GM12891 (cell line): Measurements from ENCODE around the gene COQ4.

ENCODE experiments used
- DNase-seq: peaks from one replicate; pipeline ENCODE4 v3.0.0; 2011; ENCODE audit warnings: low spot score; ENCODE audit not compliant: insufficient read length
- FAIRE-seq: peaks from 2 replicates; lab custom pipeline; 2011; peaks lifted over from hg19 to GRCh38; lab: Jason Lieb, UNC
- PAX5 ChIP-seq: IDR thresholded peaks from 2 replicates; pipeline ENCODE4 v1.6.1; 2011; ENCODE audit warnings: low read length, moderate library complexity, mild to moderate bottlenecking; ENCODE audit not compliant: insufficient read depth, severe bottlenecking
- POLR2A ChIP-seq: IDR thresholded peaks from 2 replicates; pipeline ENCODE4 v1.6.1; 2011; ENCODE audit warnings: low read depth, low read length, control low read depth
- POLR2AphosphoS5 ChIP-seq: IDR thresholded peaks from 2 replicates; pipeline ENCODE4 v1.6.1; 2011; ENCODE audit warnings: low read depth, low read length, control low read depth
- POU2F2 ChIP-seq: IDR thresholded peaks from 2 replicates; pipeline ENCODE4 v1.6.1; 2011; ENCODE audit warnings: low read depth, mild to moderate bottlenecking, control low read depth, low read length, moderate library complexity
- SPI1 ChIP-seq: IDR thresholded peaks from 2 replicates; pipeline ENCODE4 v1.6.1; 2011; ENCODE audit warnings: low read depth, low read length, control low read depth
- TAF1 ChIP-seq: IDR thresholded peaks from 2 replicates; pipeline ENCODE4 v1.6.1; 2011; ENCODE audit warnings: low read depth, low read length, control low read depth

COQ4 gene

DNA sequence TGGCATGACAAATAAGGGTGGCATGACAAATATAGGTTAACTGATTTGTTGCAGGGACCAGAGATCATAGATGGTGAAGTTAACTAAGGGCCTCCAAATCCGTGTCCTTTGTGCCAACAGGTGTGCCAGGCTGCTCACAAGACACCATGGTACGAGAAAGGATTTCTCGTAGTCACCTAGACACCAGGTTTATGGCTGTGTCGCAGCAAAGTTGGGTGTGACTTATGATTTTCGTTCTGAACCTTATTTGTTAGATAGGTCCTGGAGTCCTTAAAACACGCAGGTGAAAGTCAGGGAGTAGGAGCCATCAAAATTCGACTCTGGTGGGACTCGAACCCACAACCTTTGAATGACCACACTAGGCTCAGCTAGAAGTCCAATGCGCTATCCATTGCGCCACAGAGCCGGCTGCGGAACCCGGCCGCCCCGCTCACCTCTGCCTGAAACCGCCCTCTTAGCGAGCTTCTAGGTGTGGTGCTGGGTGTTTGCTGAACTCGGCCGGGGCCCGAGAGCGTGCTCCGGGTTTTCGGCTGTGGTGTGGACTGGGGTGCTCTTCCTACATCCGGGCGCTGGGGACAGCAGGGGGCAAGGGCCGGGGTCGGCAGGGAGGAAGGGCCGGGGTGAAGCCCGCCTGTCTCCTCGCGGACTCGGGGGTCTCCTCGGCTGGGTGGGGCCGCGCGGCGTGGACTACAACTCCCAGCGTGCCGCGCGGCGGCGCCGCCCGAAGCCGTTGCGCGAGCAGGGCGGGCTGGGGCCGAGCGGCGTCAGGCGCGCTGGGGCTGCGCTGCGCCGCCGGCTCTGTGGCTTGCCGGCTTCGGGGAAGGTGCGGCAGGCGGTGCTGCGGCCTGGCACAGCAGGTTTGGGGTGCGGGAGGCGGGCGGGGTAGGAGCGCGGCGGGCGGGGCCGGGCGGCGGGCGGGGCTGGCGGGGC is 17.4 kb downstream of the COQ4 start, which contains the start of gene SLC27A4:
SLC27A4 (plus strand) TSS at position 767 of the 930 bp plus-strand sequence. CDS start 2,606 bp downstream, outside the sequence.
- FAIRE-seq (peak; percentile 91), DNase-seq (peak; percentile 95)
- TF ChIP-seq POLR2AphosphoS5 (no peak), POLR2A (no peak), POU2F2 (no peak), TAF1 (no peak), PAX5 (no peak), SPI1 (no peak)

DNA sequence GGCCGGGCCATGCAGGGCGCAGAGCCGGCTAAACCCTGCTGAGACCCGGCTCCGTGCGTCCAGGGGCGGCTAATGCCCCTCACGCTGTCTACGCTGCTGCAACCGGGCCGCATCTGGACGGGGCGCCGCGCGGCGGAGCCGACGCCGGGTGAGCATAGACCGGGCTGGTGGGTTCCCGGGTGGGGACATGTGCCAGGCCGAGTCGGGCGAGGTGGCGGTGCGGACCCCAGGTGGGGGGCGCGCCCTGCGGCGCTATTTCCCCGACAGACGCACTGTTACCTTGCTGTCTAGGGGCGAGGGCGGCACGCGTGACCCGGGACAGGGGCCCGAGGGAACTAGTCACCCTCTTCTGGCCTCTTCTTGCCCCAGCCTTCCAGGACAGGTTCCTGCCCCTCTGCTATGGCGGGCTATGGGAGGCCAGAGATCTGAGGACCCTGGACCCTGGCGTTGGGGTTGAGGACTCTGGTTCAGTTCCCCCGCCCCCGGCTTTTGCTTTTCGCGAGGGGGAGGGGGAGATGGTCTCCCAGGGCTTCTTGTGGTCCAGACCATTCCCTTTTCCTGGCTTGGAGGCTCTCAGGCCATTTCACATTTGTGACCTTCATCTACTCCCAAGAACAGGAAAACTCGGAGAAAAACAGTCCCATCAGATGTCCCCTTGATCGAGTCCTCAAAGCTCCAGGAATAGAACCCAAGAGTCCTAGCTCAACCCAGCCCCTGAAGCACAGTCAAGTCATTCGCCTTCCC is 18.2 kb downstream of the COQ4 start:
- no peak for TF ChIP-seq PAX5
- TF ChIP-seq POU2F2, result no peak
- no peak for TF ChIP-seq POLR2AphosphoS5
- no peak for TF ChIP-seq SPI1
- TF ChIP-seq POLR2A, result no peak
- TF ChIP-seq TAF1, result no peak
- FAIRE-seq (no peak), DNase-seq (no peak)

DNA sequence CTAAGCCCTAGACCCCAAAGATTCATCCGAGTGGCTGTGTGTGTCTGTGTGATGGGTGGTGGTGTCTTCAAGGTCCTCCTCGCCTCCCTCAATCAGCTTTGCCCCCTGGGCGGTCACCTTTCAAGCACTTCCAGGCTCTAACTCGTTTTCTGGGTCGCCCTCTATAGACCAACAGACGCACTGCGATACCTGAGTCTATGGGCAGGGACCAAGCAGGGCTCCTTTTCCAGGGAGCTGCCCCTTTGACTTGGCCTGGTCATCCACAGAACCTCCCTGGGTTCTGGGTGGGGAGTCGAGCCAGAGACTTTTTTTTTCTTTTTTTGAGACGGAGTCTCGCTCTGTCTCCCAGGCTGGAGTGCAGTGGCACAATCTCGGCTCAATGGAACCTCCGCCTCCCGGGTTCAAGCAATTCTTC is 18.8 kb downstream of the COQ4 start:
- TF ChIP-seq TAF1 (no peak), PAX5 (no peak), POU2F2 (no peak), POLR2AphosphoS5 (no peak), POLR2A (no peak), SPI1 (no peak)
- FAIRE-seq (no peak), DNase-seq (peak; percentile 85)

DNA sequence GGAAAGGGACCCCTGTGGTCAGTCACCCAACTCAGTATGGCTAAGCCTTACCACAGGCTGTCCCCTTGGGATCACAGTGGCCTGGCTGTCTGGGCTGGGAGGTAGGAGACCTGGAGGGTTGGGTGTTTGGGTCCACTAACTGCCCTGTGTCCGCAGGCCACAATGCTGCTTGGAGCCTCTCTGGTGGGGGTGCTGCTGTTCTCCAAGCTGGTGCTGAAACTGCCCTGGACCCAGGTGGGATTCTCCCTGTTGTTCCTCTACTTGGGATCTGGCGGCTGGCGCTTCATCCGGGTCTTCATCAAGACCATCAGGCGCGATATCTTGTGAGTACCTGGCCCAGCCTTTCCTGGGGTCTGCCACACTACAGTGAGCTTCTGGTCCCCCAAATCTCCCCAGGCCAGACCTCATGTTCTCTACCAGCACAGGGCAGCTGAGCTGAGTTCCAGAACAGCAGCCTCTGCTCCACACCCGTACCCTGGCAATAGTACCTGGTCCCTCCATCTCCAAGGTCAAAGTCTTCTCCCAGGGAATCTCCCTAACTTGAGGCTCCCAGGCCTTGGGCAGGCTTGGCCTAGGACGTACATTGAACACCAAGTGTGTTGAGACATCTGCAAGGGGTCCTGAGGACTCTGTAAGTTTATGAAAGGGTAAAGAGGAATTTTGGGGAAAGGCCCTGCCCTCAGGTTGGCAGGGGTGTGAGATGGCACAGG is 20.5 kb downstream of the COQ4 start:
- no peak for FAIRE-seq
- DNase-seq, result no peak
- TF ChIP-seq PAX5 (no peak), TAF1 (no peak), POLR2AphosphoS5 (no peak), POU2F2 (no peak), POLR2A (no peak), SPI1 (no peak)

DNA sequence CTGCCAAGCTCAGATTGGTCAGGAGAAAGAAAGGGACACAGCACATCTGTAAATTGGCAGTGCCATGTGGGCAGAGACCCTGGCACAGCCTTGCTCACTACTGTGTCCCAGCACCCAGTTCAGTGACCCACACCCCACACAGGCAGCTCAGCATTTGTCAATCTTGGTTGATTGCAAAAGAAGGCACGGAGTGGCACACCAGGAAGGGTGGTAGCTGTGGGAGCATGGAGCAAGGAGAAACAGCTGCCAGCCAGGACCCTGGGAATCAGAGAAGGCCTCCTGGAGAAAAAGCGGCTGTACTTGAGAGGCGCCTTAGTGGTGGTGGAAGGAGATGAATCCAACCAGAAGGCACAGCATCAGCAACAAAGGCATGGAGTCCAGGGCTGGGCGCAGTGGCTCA is 21.2 kb downstream of the COQ4 start:
- TF ChIP-seq PAX5, result no peak
- TF ChIP-seq POU2F2, result no peak
- no peak for TF ChIP-seq TAF1
- TF ChIP-seq POLR2A, result no peak
- no peak for TF ChIP-seq SPI1
- no peak for TF ChIP-seq POLR2AphosphoS5
- no peak for FAIRE-seq
- DNase-seq, result no peak

DNA sequence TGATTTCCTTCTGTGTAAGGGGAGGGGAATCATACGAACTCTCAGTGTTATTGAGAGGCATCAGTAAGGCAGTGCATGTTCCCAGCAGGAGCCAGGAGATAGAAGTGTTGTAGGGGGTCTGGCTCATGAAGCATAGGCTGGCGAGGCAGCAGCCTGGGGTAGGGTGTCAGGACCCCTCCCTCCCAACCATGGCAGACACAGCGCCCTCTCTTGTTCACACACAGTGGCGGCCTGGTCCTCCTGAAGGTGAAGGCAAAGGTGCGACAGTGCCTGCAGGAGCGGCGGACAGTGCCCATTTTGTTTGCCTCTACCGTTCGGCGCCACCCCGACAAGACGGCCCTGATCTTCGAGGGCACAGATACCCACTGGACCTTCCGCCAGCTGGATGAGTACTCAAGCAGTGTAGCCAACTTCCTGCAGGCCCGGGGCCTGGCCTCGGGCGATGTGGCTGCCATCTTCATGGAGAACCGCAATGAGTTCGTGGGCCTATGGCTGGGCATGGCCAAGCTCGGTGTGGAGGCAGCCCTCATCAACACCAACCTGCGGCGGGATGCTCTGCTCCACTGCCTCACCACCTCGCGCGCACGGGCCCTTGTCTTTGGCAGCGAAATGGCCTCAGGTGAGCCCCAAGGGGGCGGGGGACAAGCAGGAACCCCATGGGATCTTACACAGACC is 22.4 kb downstream of the COQ4 start:
- DNase-seq (no peak), FAIRE-seq (no peak)
- TF ChIP-seq TAF1 (no peak), POLR2AphosphoS5 (no peak), POLR2A (no peak), SPI1 (no peak), POU2F2 (no peak), PAX5 (no peak)

DNA sequence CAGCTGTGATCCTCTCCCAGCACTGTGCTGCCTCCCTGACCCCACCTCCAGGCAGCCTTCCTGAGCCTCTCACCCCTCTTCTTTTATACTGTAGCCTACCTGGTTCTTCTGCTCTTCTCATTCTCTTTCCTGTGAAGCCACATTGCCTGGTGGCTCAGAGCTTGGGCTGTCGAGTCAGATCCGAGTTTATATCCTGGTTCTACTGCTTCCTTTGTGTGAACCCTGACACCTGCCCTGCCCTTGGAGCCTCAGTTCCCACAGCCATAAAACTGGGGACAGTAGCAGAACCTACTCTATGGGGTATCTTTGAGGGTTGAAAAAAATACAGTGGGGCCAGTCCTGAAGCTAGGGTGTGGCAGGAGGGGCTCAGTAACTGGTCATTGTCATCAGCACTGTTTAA is 26.5 kb downstream of the COQ4 start:
- FAIRE-seq, result no peak

DNA sequence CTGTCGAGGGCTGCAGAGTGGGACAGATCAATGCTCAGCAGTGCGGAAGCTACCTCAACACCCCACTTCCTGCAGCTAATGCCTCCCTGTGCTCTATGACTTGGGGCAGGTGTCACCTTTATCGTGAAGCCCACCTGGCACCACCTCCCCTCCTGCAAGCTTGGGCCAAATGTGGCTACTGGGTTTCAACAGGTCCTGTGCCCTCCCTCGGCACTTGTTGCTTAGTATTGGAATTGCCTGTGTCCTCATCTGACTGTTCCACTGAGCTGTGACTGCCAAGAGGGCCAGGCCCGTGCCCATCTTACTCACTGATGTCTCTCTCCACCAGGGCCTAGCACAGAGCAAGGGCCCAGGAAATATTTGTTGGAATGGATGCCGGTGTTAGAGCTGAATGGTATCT is 27.1 kb downstream of the COQ4 start:
- TF ChIP-seq POLR2AphosphoS5, result no peak
- TF ChIP-seq POLR2A, result no peak
- no peak for TF ChIP-seq TAF1
- DNase-seq (no peak), FAIRE-seq (no peak)

More for the DNA sequence above, 26.5 kb downstream of the COQ4 start:
- DNase-seq, result no peak
- no peak for TF ChIP-seq POLR2A
- TF ChIP-seq PAX5, result no peak
- TF ChIP-seq TAF1, result no peak
- TF ChIP-seq POLR2AphosphoS5, result no peak
- no peak for TF ChIP-seq SPI1
- no peak for TF ChIP-seq POU2F2

DNA sequence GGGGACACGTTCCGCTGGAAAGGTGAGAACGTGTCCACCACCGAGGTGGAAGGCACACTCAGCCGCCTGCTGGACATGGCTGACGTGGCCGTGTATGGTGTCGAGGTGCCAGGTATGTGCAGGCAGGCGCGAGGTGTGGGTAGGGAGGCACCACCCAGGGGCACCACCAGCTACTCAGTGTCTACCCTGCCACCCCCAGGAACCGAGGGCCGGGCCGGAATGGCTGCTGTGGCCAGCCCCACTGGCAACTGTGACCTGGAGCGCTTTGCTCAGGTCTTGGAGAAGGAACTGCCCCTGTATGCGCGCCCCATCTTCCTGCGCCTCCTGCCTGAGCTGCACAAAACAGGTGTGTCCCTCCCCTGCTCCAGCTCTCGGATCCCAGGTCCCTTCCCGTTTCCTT is 32.8 kb downstream of the COQ4 start:
- no peak for FAIRE-seq
- no peak for TF ChIP-seq POU2F2
- no peak for TF ChIP-seq TAF1
- TF ChIP-seq POLR2AphosphoS5, result no peak
- TF ChIP-seq POLR2A, result no peak
- TF ChIP-seq PAX5, result no peak
- no peak for TF ChIP-seq SPI1
- DNase-seq, result no peak
